ENCODE data around the gene PPP2R5B. TPM values are rescaled to one million over a fixed set of nuclear protein-coding genes. Genes with fewer than 3 reads are reported as not detected.

PPP2R5B gene
- total RNA-seq, 1 experiment from 2014 or later: 7.4 TPM

DNA sequence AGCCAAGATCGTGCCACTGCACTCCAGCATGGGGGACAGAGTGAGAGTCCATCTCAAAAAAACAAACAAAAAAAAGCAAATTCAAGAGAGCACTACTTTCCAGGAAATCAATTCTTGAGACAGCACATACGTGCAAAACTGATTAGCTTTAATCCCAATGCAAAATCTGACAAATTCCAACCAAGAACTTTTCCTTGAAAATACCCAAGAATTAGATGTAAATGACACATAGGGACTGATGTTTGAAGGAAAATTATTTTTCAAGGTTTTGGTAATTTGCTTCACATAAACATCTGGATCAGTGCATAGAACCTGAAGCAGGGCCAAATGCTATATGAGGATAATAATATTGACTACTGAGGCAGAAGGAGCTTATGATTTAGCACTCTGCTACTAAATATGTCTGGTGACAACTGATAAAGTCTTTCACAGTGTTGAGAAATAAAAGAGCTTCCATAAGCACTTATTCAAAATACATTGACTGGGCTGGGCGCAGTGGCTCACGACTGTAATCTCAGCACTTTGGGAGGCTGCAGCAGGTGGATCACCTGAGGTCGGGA lies 38.7 kb downstream of the PPP2R5B start:
- Histone ChIP-seq H3K36me3 (ENCODE audit: control insufficient read depth, insufficient read depth, low read length) (no peaks in the 10 kb centered on the region), H3K4me3 (ENCODE audit: low read depth, low read length) (no peak overlapping the region), H3K9me3 (no peaks in the 10 kb centered on the region), H3K4me1 (0 out of 2 replicates have a peak, but pooled peaks cover 4% of the 10 kb centered on the region), H3K27me3 (replicated peaks; ENCODE audit: control insufficient read depth, insufficient read depth, low read length) (no peaks in the 10 kb centered on the region)
- BruUV-seq (replicated peaks): no TSS peak
- no peaks in the 10 kb centered on the region for H3K9me3 Mint-ChIP-seq (ENCODE audit: unreplicated experiment)
- TF ChIP-seq CTCF (IDR thresholded peaks at IDR 0.05; ENCODE audit: insufficient read depth in 1 of 2, low read depth in 1 of 2, low read length in 1 of 2, severe bottlenecking in 1 of 2, unreplicated experiment in 1 of 2): no peak
- H3K36me3 Mint-ChIP-seq (ENCODE audit: insufficient read depth, unreplicated experiment): no peaks in the 10 kb centered on the region
- no peak overlapping the region for H3K4me3 Mint-ChIP-seq (ENCODE audit: unreplicated experiment)
- intact Hi-C loops (cut with micrococcal nuclease; ENCODE audit: unreplicated experiment): no loop called here
- H3K27ac Mint-ChIP-seq (ENCODE audit: unreplicated experiment): no peak overlapping the region
- ChIA-PET POLR2A (no interaction called here), CTCF (no interaction called here)
- no peak for DNase-seq
- H3K27me3 Mint-ChIP-seq (ENCODE audit: insufficient read depth, unreplicated experiment): no peaks in the 10 kb centered on the region
- no peaks in the 10 kb centered on the region for H3K4me1 Mint-ChIP-seq (ENCODE audit: low read depth, unreplicated experiment)

GRCh38 chr11:64967375-64967774 lies 42.9 kb downstream of the PPP2R5B start:
- DNase-seq: no peak
- no peak overlapping the region for H3K27ac Mint-ChIP-seq (ENCODE audit: unreplicated experiment)
- BruUV-seq (replicated peaks): no TSS peak
- H3K4me3 ChIP-seq (ENCODE audit: low read depth, low read length): no peak overlapping the region
- H3K4me3 Mint-ChIP-seq (ENCODE audit: unreplicated experiment): no peak overlapping the region
- no peaks in the 10 kb centered on the region for H3K9me3 ChIP-seq
- H3K36me3 Mint-ChIP-seq (ENCODE audit: insufficient read depth, unreplicated experiment): no peaks in the 10 kb centered on the region
- H3K9me3 Mint-ChIP-seq (ENCODE audit: unreplicated experiment): no peaks in the 10 kb centered on the region
- POLR2A ChIA-PET: no interaction called here
- TF ChIP-seq CTCF (IDR thresholded peaks at IDR 0.05; ENCODE audit: insufficient read depth in 1 of 2, low read depth in 1 of 2, low read length in 1 of 2, severe bottlenecking in 1 of 2, unreplicated experiment in 1 of 2): no peak
- no peaks in the 10 kb centered on the region for H3K4me1 Mint-ChIP-seq (ENCODE audit: low read depth, unreplicated experiment)
- 0 out of 2 replicates have a peak, but pooled peaks cover 4% of the 10 kb centered on the region for H3K4me1 ChIP-seq
- CTCF ChIA-PET: no interaction called here
- H3K27me3 Mint-ChIP-seq (ENCODE audit: insufficient read depth, unreplicated experiment): no peaks in the 10 kb centered on the region
- intact Hi-C loops (cut with micrococcal nuclease; ENCODE audit: unreplicated experiment): no loop called here
- no peaks in the 10 kb centered on the region for H3K36me3 ChIP-seq (ENCODE audit: control insufficient read depth, insufficient read depth, low read length)
- H3K27me3 ChIP-seq (replicated peaks; ENCODE audit: control insufficient read depth, insufficient read depth, low read length): no peaks in the 10 kb centered on the region

DNA sequence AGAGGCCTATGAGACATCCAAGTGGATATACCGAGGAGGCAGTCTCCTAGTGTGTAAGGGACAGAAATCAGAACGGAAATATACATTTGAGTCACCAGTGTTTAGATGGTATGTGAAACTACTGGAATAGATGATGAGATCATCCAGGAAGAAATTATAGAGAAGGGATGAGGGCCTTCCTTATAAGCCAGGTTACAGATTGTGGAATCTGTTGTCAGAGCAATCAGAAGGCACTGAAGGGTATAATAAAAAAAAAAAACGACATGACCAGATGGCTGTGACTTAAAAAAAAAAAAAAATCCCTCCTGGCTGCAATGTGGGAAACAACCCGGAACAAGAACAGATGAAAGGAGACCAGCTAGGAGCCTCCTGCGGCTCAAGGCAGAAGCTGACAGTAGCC lies 44.7 kb downstream of the PPP2R5B start:
- H3K9me3 ChIP-seq: no peaks in the 10 kb centered on the region
- H3K27me3 ChIP-seq (replicated peaks; ENCODE audit: control insufficient read depth, insufficient read depth, low read length): no peaks in the 10 kb centered on the region
- POLR2A ChIA-PET: interaction anchor here (0.7 kb wide), 1 partner anchor 228 kb away, joined by 5 read pairs; no protein-coding TSS in a partner anchor
- no peaks in the 10 kb centered on the region for H3K36me3 ChIP-seq (ENCODE audit: control insufficient read depth, insufficient read depth, low read length)
- no peak for DNase-seq
- no peaks in the 10 kb centered on the region for H3K27me3 Mint-ChIP-seq (ENCODE audit: insufficient read depth, unreplicated experiment)
- H3K9me3 Mint-ChIP-seq (ENCODE audit: unreplicated experiment): no peaks in the 10 kb centered on the region
- no peak overlapping the region for H3K4me3 ChIP-seq (ENCODE audit: low read depth, low read length)
- no peak for TF ChIP-seq CTCF (IDR thresholded peaks at IDR 0.05; ENCODE audit: insufficient read depth in 1 of 2, low read depth in 1 of 2, low read length in 1 of 2, severe bottlenecking in 1 of 2, unreplicated experiment in 1 of 2)
- 0 out of 2 replicates have a peak, but pooled peaks cover 4% of the 10 kb centered on the region for H3K4me1 ChIP-seq
- intact Hi-C loops (cut with micrococcal nuclease; ENCODE audit: unreplicated experiment): no loop called here
- CTCF ChIA-PET: interaction anchor here (0.6 to 0.7 kb wide), 2 partner anchors 45 to 50 kb away, joined by 4 read pairs; no protein-coding TSS in a partner anchor
- no peak overlapping the region for H3K4me3 Mint-ChIP-seq (ENCODE audit: unreplicated experiment)
- no peaks in the 10 kb centered on the region for H3K36me3 Mint-ChIP-seq (ENCODE audit: insufficient read depth, unreplicated experiment)
- H3K27ac Mint-ChIP-seq (ENCODE audit: unreplicated experiment): no peak overlapping the region
- H3K4me1 Mint-ChIP-seq (ENCODE audit: low read depth, unreplicated experiment): no peaks in the 10 kb centered on the region
- BruUV-seq (replicated peaks): no TSS peak

Measured in Caco-2 (cell line).